ENCODE results near the gene KCNIP4. TPM values are rescaled to one million over a fixed set of nuclear protein-coding genes. Genes with fewer than 3 reads are reported as not detected.

The KCNIP4 gene
- total RNA-seq, 1 donor from 2014 or later = 6.2 TPM

GRCh38 chr4:21555083-21555482, 393.5 kb downstream of the KCNIP4 start:
- Mint-ChIP-seq H3K27ac (no peak overlapping the region), H3K4me3 (no peak overlapping the region), H3K4me1 (ENCODE audit: unreplicated experiment) (peaks cover 8% of the 10 kb centered on the region), H3K27me3 (no peaks in the 10 kb centered on the region), H3K9me3 (no peaks in the 10 kb centered on the region), H3K36me3 (no peaks in the 10 kb centered on the region)
- no peak for DNase-seq (ENCODE audit: extremely low spot score, unreplicated experiment)
- no peak for TF ChIP-seq CTCF (conservative IDR thresholded peaks at IDR 0.05)

- H3K27ac Mint-ChIP-seq = no peak overlapping the region
- H3K4me3 Mint-ChIP-seq = no peak overlapping the region
- H3K36me3 Mint-ChIP-seq = no peaks in the 10 kb centered on the region
- TF ChIP-seq CTCF (conservative IDR thresholded peaks at IDR 0.05) = no peak
- DNase-seq (ENCODE audit: extremely low spot score, unreplicated experiment) = no peak
- no peaks in the 10 kb centered on the region for H3K27me3 Mint-ChIP-seq
- H3K4me1 Mint-ChIP-seq (ENCODE audit: unreplicated experiment) = peaks cover 8% of the 10 kb centered on the region
- H3K9me3 Mint-ChIP-seq = no peaks in the 10 kb centered on the region
Observed at GRCh38 chr4:21554500-21554899, 394.1 kb downstream of the KCNIP4 start.

GRCh38 chr4:21554066-21554465, 394.5 kb downstream of the KCNIP4 start:
- Mint-ChIP-seq H3K27me3 (no peaks in the 10 kb centered on the region), H3K27ac (no peak overlapping the region), H3K9me3 (no peaks in the 10 kb centered on the region), H3K4me3 (no peak overlapping the region), H3K4me1 (ENCODE audit: unreplicated experiment) (peaks cover 8% of the 10 kb centered on the region), H3K36me3 (no peaks in the 10 kb centered on the region)
- TF ChIP-seq CTCF (conservative IDR thresholded peaks at IDR 0.05) = no peak
- no peak for DNase-seq (ENCODE audit: extremely low spot score, unreplicated experiment)

GRCh38 chr4:21552455-21552854, 396.1 kb downstream of the KCNIP4 start:
- no peaks in the 10 kb centered on the region for H3K27me3 Mint-ChIP-seq
- no peak overlapping the region for H3K27ac Mint-ChIP-seq
- H3K4me3 Mint-ChIP-seq = no peak overlapping the region
- H3K9me3 Mint-ChIP-seq = no peaks in the 10 kb centered on the region
- DNase-seq (ENCODE audit: extremely low spot score, unreplicated experiment) = no peak
- no peak for TF ChIP-seq CTCF (conservative IDR thresholded peaks at IDR 0.05)
- peaks cover 8% of the 10 kb centered on the region for H3K4me1 Mint-ChIP-seq (ENCODE audit: unreplicated experiment)
- no peaks in the 10 kb centered on the region for H3K36me3 Mint-ChIP-seq

- Mint-ChIP-seq H3K4me3 (no peak overlapping the region), H3K27ac (no peak overlapping the region), H3K36me3 (no peaks in the 10 kb centered on the region), H3K9me3 (peaks cover 3% of the 10 kb centered on the region), H3K27me3 (peaks cover 3% of the 10 kb centered on the region), H3K4me1 (ENCODE audit: unreplicated experiment) (no peaks in the 10 kb centered on the region)
- TF ChIP-seq CTCF (conservative IDR thresholded peaks at IDR 0.05) = no peak
- no peak for DNase-seq (ENCODE audit: extremely low spot score, unreplicated experiment)
Observed at GRCh38 chr4:21544955-21545354, 403.6 kb downstream of the KCNIP4 start.

GRCh38 chr4:21544415-21544814, 404.2 kb downstream of the KCNIP4 start:
- H3K36me3 Mint-ChIP-seq = no peaks in the 10 kb centered on the region
- no peak overlapping the region for H3K4me3 Mint-ChIP-seq
- H3K27ac Mint-ChIP-seq = no peak overlapping the region
- DNase-seq (ENCODE audit: extremely low spot score, unreplicated experiment) = no peak
- peaks cover 3% of the 10 kb centered on the region for H3K9me3 Mint-ChIP-seq
- H3K27me3 Mint-ChIP-seq = peaks cover 3% of the 10 kb centered on the region
- no peaks in the 10 kb centered on the region for H3K4me1 Mint-ChIP-seq (ENCODE audit: unreplicated experiment)
- TF ChIP-seq CTCF (conservative IDR thresholded peaks at IDR 0.05) = no peak
